Gastroesophageal sphincter (tissue), 4 donors: ENCODE results near the gene COL4A2. TPM values are rescaled to one million over a fixed set of nuclear protein-coding genes. Genes with fewer than 3 reads are reported as not detected.

Experiments
- ATAC-seq: fragments of 150-250 bp; one replicate; pipeline ENCODE4 v1.9.1; 2016; ENCODE audit warnings: mild to moderate bottlenecking, moderate library complexity
- H3K27ac ChIP-seq, 4 donors: fragments of 200-600 bp; sonication (generic) in 3 of 4; 1 replicate in 3 of 4; 2 replicates in 1 of 4; pipeline ENCODE4 v1.5.1; 2016 to 2019
- H3K27me3 ChIP-seq: fragments of 200-600 bp; sonication (generic); one replicate; pipeline ENCODE4 v1.5.1; 2019
- H3K36me3 ChIP-seq, 2 donors: fragments of 200-600 bp; sonication (generic); one replicate each; pipeline ENCODE4 v1.5.1; 2019; ENCODE audit warnings: control low read depth in 1 of 2
- H3K4me1 ChIP-seq, 3 donors: fragments of 200-600 bp; sonication (generic); 1 replicate in 2 of 3; 2 replicates in 1 of 3; pipeline ENCODE4 v1.5.1; 2016 to 2019; ENCODE audit warnings: control low read depth in 2 of 3
- H3K4me3 ChIP-seq, 2 donors: fragments of 200-600 bp; sonication (generic); one replicate each; pipeline ENCODE4 v1.5.1; 2019; ENCODE audit warnings: mild to moderate bottlenecking in 1 of 2, moderate library complexity in 1 of 2
- H3K9me3 ChIP-seq, 3 donors: fragments of 200-600 bp; sonication (generic); one replicate each; pipeline ENCODE4 v1.5.1; 2017 to 2019; ENCODE audit warnings: control low read depth in 2 of 3
- EP300 ChIP-seq: sonication (generic); formaldehyde crosslinking; IDR thresholded peaks from one replicate; pipeline ENCODE4 v1.6.1; 2017; ENCODE audit warnings: antibody characterized with exemption, mild to moderate bottlenecking
- POLR2A ChIP-seq, 2 donors: fragments of 450-650 bp; IDR thresholded peaks; one replicate each; pipeline ENCODE4 v1.6.1; 2017; ENCODE audit warnings: antibody characterized with exemption in 2 of 2, mild to moderate bottlenecking in 2 of 2, moderate library complexity in 1 of 2
- POLR2AphosphoS5 ChIP-seq: sonication (generic); formaldehyde crosslinking; IDR thresholded peaks from one replicate; pipeline ENCODE4 v1.6.1; 2017; ENCODE audit warnings: antibody characterized with exemption
- WGBS, 2 donors: methylation state at CpG; one replicate each; pipeline ENCODE4 v1.1.5; 2018; ENCODE audit warnings: low coverage in 1 of 2; 5-methylcytosine and 5-hydroxymethylcytosine counted together
- total RNA-seq, 4 donors: library from RNA; depleted of rRNA; stranded (reverse); fragments of >200 nt; gene quantifications; one replicate each; pipeline ENCODE4 v1.1.0, GENCODE V29; 2016
- TF ChIP-seq, protein P1 (sequence below), 4 experiments: fragments of 200-600 bp in 2 of 4; fragments of 450-650 bp in 2 of 4; sonication (generic) in 1 of 4; IDR thresholded peaks; one replicate each; pipeline ENCODE4 v1.5.1; 2017 to 2019; ENCODE audit warnings: antibody characterized with exemption in 4 of 4, mild to moderate bottlenecking in 2 of 4, moderate library complexity in 2 of 4

COL4A2 gene
- total RNA-seq, 4 donors from 2014 or later, result 478 to 945 (median 543) TPM

DNA sequence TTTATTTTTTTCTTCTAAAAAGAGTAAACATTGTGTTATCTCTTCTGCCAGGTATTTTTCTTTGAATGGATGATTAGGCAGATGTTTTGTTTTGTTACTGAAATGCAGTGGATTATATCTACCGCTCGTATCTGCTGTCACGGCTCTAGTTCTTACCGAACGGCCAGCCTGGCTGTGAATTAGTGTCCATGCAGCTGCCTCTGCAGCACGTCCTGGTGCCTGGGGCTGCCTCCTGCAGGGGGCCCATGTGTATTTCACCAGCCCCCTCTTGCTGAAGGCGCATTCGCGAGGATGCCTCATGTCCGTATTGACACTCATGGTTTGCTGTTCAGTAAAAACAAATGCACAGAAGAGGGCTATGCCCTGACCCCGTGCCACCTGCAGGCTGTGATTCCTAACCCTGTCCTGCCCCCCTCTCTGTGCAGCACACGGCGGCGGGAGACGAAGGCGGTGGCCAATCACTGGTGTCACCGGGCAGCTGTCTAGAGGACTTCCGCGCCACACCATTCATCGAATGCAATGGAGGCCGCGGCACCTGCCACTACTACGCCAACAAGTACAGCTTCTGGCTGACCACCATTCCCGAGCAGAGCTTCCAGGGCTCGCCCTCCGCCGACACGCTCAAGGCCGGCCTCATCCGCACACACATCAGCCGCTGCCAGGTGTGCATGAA is 204.6 kb downstream of the COL4A2 start:
- TF ChIP-seq POLR2AphosphoS5 (no peak), POLR2A (IDR thresholded peaks at IDR 0.05) (no peak), EP300 (no peak)
- TF ChIP-seq, protein P1, sequence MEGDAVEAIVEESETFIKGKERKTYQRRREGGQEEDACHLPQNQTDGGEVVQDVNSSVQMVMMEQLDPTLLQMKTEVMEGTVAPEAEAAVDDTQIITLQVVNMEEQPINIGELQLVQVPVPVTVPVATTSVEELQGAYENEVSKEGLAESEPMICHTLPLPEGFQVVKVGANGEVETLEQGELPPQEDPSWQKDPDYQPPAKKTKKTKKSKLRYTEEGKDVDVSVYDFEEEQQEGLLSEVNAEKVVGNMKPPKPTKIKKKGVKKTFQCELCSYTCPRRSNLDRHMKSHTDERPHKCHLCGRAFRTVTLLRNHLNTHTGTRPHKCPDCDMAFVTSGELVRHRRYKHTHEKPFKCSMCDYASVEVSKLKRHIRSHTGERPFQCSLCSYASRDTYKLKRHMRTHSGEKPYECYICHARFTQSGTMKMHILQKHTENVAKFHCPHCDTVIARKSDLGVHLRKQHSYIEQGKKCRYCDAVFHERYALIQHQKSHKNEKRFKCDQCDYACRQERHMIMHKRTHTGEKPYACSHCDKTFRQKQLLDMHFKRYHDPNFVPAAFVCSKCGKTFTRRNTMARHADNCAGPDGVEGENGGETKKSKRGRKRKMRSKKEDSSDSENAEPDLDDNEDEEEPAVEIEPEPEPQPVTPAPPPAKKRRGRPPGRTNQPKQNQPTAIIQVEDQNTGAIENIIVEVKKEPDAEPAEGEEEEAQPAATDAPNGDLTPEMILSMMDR (IDR thresholded peaks at IDR 0.05), result no peak
- 83% methylated on average over 12 of the region's 31 CpGs; no CpG with 5 or more reads in 1 of the 2 donors for WGBS, 2 donors
- H3K4me1 ChIP-seq, result peaks cover 0 to 39% (median 23%) of the 10 kb centered on the region in 3 donors
- ATAC-seq, result no peak
- no peaks in the 10 kb centered on the region for H3K27me3 ChIP-seq
- no peak overlapping the region for H3K27ac ChIP-seq
- no peaks in the 10 kb centered on the region for H3K9me3 ChIP-seq
- peaks cover 0 to 83% of the 10 kb centered on the region in 2 donors for H3K36me3 ChIP-seq
- no peak overlapping the region for H3K4me3 ChIP-seq

DNA sequence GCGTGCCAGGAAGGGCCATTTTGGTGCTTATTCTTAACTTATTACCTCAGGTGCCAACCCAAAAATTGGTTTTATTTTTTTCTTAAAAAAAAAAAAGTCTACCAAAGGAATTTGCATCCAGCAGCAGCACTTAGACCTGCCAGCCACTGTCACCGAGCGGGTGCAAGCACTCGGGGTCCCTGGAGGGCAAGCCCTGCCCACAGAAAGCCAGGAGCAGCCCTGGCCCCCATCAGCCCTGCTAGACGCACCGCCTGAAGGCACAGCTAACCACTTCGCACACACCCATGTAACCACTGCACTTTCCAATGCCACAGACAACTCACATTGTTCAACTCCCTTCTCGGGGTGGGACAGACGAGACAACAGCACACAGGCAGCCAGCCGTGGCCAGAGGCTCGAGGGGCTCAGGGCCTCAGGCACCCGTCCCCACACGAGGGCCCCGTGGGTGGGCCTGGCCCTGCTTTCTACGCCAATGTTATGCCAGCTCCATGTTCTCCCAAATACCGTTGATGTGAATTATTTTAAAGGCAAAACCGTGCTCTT is 205.2 kb downstream of the COL4A2 start:
- Histone ChIP-seq H3K9me3 (no peaks in the 10 kb centered on the region), H3K36me3 (peaks cover 0 to 78% of the 10 kb centered on the region in 2 donors), H3K4me3 (no peak overlapping the region), H3K4me1 (peaks cover 0 to 33% (median 17%) of the 10 kb centered on the region in 3 donors), H3K27me3 (no peaks in the 10 kb centered on the region), H3K27ac (no peak overlapping the region)
- TF ChIP-seq EP300 (no peak), POLR2A (IDR thresholded peaks at IDR 0.05) (no peak)
- WGBS, 2 donors, result 73 to 90% methylated on average over 6 to 9 of the region's 17 CpGs
- no peak for ATAC-seq

DNA sequence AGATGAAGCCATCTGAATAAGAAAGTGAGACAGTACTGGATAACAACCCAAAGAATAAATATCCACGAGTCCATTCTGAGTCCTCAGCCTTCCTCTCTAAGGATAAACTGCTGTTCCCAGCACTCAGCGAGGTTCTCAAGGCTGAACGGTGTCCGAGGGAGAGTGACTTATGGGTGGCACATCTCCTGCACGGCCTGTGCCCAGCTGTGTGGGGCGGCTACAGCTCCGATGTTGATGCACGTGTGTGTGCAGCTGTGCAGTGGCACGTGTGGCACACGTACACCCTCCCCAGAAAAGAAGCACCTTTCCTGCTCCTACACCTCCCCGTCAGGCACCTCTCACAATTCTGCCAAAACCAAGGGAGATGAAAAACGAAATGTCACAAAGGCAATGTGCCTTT is 209.4 kb downstream of the COL4A2 start:
- Histone ChIP-seq H3K4me3 (no peak overlapping the region), H3K4me1 (peaks cover 0 to 35% (median 0%) of the 10 kb centered on the region in 3 donors), H3K9me3 (no peaks in the 10 kb centered on the region), H3K27ac (no peak overlapping the region), H3K27me3 (no peaks in the 10 kb centered on the region), H3K36me3 (peaks cover 0 to 52% of the 10 kb centered on the region in 2 donors)
- ATAC-seq, result no peak
- WGBS, 2 donors, result 71 to 78% methylated on average over 10 to 12 of the region's 12 CpGs
- TF ChIP-seq POLR2A (IDR thresholded peaks at IDR 0.05) (no peak), POLR2AphosphoS5 (no peak), EP300 (no peak)
- TF ChIP-seq, protein P1 (IDR thresholded peaks at IDR 0.05), result no peak

DNA sequence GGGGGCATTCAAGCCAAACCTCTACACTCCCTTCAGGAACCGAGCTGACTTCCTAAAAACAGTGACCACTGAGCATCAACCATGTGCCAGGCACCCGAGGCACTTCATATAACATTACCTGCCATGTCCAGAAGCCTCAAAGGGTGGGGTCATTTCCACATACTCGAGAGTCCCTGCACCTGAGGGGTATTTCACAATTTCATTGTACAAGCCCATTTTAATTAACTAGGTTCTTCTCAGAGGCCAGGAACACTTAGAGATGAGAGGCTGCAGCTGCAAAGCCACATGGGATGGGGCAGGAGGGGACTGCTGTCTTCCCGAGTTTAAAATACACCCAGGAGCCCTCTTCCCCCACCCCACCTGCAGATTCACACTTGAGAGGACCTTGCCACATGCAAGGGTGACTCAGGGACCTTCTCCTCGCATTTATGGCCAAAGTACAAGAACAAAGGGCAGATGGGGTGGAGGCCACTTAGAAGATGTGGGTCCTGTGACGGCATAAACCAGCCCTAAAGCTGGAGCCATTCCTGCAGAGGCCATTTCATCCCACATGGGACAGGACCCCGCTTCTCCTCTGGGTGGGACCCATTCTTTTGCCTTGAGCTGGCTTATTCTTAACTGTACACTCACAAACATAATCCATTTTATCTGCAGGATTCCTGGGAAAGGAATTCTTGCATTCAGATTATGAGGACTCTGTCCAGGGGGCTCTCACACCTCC is 210.6 kb downstream of the COL4A2 start:
- H3K27me3 ChIP-seq, result no peaks in the 10 kb centered on the region
- H3K36me3 ChIP-seq, result peaks cover 0 to 41% of the 10 kb centered on the region in 2 donors
- no peak overlapping the region for H3K27ac ChIP-seq

DNA sequence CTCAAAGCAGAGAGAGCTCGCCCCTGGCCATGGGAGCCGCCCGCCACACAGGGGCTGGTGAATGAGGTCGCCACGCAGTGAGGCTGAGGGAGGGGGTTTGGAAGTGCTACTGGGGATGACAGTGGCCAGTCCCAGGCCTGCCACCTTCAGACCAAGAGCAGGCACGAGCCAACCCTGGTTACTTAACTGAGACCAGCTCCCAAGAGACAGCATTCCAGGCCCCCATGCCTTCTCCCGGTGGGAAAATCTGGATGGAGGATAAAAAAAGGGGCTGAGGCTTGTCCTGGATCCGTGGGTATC is 211.1 kb downstream of the COL4A2 start:
- TF ChIP-seq POLR2A (IDR thresholded peaks at IDR 0.05) (no peak), EP300 (no peak), POLR2AphosphoS5 (no peak)
- TF ChIP-seq, protein P1 (IDR thresholded peaks at IDR 0.05), result no peak
- ATAC-seq, result no peak
- no peaks in the 10 kb centered on the region for H3K27me3 ChIP-seq
- no peaks in the 10 kb centered on the region for H3K9me3 ChIP-seq
- H3K4me1 ChIP-seq, result peaks cover 0 to 46% (median 0%) of the 10 kb centered on the region in 3 donors
- no peak overlapping the region for H3K27ac ChIP-seq
- no peak overlapping the region for H3K4me3 ChIP-seq
- peaks cover 0 to 41% of the 10 kb centered on the region in 2 donors for H3K36me3 ChIP-seq
- WGBS, 2 donors, result no CpG with 5 or more reads among the region's 8 CpGs

More for the DNA sequence above, 210.6 kb downstream of the COL4A2 start:
- TF ChIP-seq, protein P1 (IDR thresholded peaks at IDR 0.05), result no peak
- TF ChIP-seq EP300, result no peak
- TF ChIP-seq POLR2AphosphoS5, result no peak
- TF ChIP-seq POLR2A (IDR thresholded peaks at IDR 0.05), result no peak
- Histone ChIP-seq H3K4me3 (no peak overlapping the region), H3K9me3 (no peaks in the 10 kb centered on the region), H3K4me1 (peaks cover 0 to 42% (median 0%) of the 10 kb centered on the region in 3 donors)
- WGBS, 2 donors, result 40 to 74% methylated on average over 1 to 3 of the region's 7 CpGs
- no peak for ATAC-seq
